Measurements from ENCODE around the gene CEP63. TPM values are rescaled to one million over a fixed set of nuclear protein-coding genes. Genes with fewer than 3 reads are reported as not detected.

Gene CEP63
- total RNA-seq, 4 donors from 2014 or later = 16.7 to 26.2 (median 22.6) TPM

- H3K27me3 ChIP-seq = no peaks in the 10 kb centered on the region
- H3K4me3 ChIP-seq = peak overlapping the region; percentile 82 to 91 (median 91)
- peaks cover 35 to 54% (median 44%) of the 10 kb centered on the region in 4 donors for H3K4me1 ChIP-seq
- intact Hi-C loops (cut with DNase I) = no loop called here
- TF ChIP-seq POLR2AphosphoS5 (IDR thresholded peaks at IDR 0.05) (no peak), EP300 (IDR thresholded peaks at IDR 0.05) (no peak), POLR2A (IDR thresholded peaks at IDR 0.05; ENCODE audit: low read depth) (no peak), CTCF (IDR thresholded peaks at IDR 0.05) (no peak)
- 4% methylated on average over 12 of the region's 17 CpGs for WGBS
- peak overlapping the region; percentile 93 to 97 (median 97) for H3K27ac ChIP-seq (replicated peaks in 1 of 4)
- no peak for DNase-seq (ENCODE audit: extremely low spot score)
- peaks cover 0 to 13% (median 9%) of the 10 kb centered on the region in 4 donors for H3K36me3 ChIP-seq
- no peaks in the 10 kb centered on the region for H3K9me3 ChIP-seq
Measured at GRCh38 chr3:134486577-134487041, 752 bp downstream of the CEP63 start.

DNA sequence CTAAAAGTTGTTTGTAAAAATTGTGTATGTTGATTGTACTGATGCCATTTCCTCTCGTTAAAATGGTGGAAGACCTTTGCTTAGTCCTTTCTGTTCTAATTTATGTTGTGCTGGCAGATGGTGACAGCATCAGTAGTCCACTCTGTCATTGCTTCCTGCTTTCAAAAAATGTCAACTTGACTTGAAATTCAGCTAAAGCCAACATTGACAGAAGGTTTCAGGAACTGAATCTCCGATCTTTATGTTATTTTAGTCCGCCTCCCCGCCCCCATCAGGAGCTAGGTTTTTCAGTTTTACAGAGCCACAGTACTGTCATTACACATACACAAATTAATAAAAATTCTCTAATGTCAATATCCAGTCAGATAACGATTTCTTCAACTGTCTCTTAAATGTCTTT is 1.5 kb downstream of the CEP63 start:
- peak overlapping the region in 1 of 4 donors; percentile 97 for H3K27ac ChIP-seq (replicated peaks in 1 of 4)
- H3K27me3 ChIP-seq = no peaks in the 10 kb centered on the region
- H3K9me3 ChIP-seq = no peaks in the 10 kb centered on the region
- peak overlapping the region; percentile 82 to 91 (median 91) for H3K4me3 ChIP-seq
- TF ChIP-seq EP300 (IDR thresholded peaks at IDR 0.05) (no peak), POLR2A (IDR thresholded peaks at IDR 0.05; ENCODE audit: low read depth) (no peak), POLR2AphosphoS5 (IDR thresholded peaks at IDR 0.05) (no peak), CTCF (IDR thresholded peaks at IDR 0.05) (no peak)
- peaks cover 0 to 5% (median 3%) of the 10 kb centered on the region in 4 donors for H3K36me3 ChIP-seq
- intact Hi-C loops (cut with DNase I) = no loop called here
- H3K4me1 ChIP-seq = peaks cover 35 to 49% (median 43%) of the 10 kb centered on the region in 4 donors
- 55% methylated on average over 5 of the region's 5 CpGs for WGBS
- no peak for DNase-seq (ENCODE audit: extremely low spot score)

- 84% methylated on average over 5 of the region's 5 CpGs for WGBS
- Histone ChIP-seq H3K4me3 (no peak overlapping the region), H3K9me3 (no peaks in the 10 kb centered on the region), H3K4me1 (no peaks in the 10 kb centered on the region), H3K27me3 (no peaks in the 10 kb centered on the region), H3K36me3 (peaks cover 3 to 17% (median 9%) of the 10 kb centered on the region in 4 donors), H3K27ac (replicated peaks in 1 of 4) (no peak overlapping the region)
- no peak for DNase-seq (ENCODE audit: extremely low spot score)
- TF ChIP-seq POLR2A (IDR thresholded peaks at IDR 0.05; ENCODE audit: low read depth) (no peak), POLR2AphosphoS5 (IDR thresholded peaks at IDR 0.05) (no peak), EP300 (IDR thresholded peaks at IDR 0.05) (no peak), CTCF (IDR thresholded peaks at IDR 0.05) (no peak)
- intact Hi-C loops (cut with DNase I) = no loop called here
Measured at GRCh38 chr3:134494495-134494894, 8.6 kb downstream of the CEP63 start.

DNA sequence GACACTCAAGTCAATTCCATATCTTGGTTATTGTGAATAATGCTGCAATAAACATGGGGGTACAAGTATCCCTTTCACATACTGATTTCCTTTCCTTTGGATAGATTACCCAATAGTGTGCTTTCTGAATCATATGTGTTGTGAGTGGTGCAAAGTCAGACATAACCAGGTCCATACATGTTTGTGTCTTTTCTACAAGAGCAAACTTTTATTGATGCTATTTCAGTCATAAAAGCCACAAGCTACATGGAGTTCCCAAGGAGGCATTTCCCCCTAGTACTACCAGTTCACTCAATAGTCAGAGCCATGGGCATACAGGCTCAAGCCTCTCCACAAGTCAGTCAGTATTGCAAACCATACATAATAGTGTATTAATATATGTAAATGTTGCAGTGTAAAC is 10.1 kb downstream of the CEP63 start:
- DNase-seq (ENCODE audit: extremely low spot score) = no peak
- no peak overlapping the region for H3K4me3 ChIP-seq
- H3K27me3 ChIP-seq = no peaks in the 10 kb centered on the region
- peaks cover 3 to 17% (median 9%) of the 10 kb centered on the region in 4 donors for H3K36me3 ChIP-seq
- intact Hi-C loops (cut with DNase I) = no loop called here
- no peaks in the 10 kb centered on the region for H3K4me1 ChIP-seq
- H3K9me3 ChIP-seq = no peaks in the 10 kb centered on the region
- H3K27ac ChIP-seq (replicated peaks in 1 of 4) = no peak overlapping the region
- TF ChIP-seq CTCF (IDR thresholded peaks at IDR 0.05) (no peak), EP300 (IDR thresholded peaks at IDR 0.05) (no peak), POLR2A (IDR thresholded peaks at IDR 0.05; ENCODE audit: low read depth) (no peak)

- no peak overlapping the region for H3K27ac ChIP-seq (replicated peaks in 1 of 4)
- WGBS = 69% methylated on average over 3 of the region's 3 CpGs
- H3K4me3 ChIP-seq = no peak overlapping the region
- TF ChIP-seq EP300 (IDR thresholded peaks at IDR 0.05) (no peak), CTCF (IDR thresholded peaks at IDR 0.05) (no peak), POLR2AphosphoS5 (IDR thresholded peaks at IDR 0.05) (no peak), POLR2A (IDR thresholded peaks at IDR 0.05; ENCODE audit: low read depth) (no peak)
- H3K27me3 ChIP-seq = no peaks in the 10 kb centered on the region
- no peaks in the 10 kb centered on the region for H3K9me3 ChIP-seq
- intact Hi-C loops (cut with DNase I) = no loop called here
- H3K4me1 ChIP-seq = no peaks in the 10 kb centered on the region
- H3K36me3 ChIP-seq = peaks cover 3 to 17% (median 9%) of the 10 kb centered on the region in 4 donors
- DNase-seq (ENCODE audit: extremely low spot score) = no peak
Measured at GRCh38 chr3:134496471-134497071, 10.7 kb downstream of the CEP63 start.
